ENCODE data around the gene GPD1. TPM values are rescaled to one million over a fixed set of nuclear protein-coding genes. Genes with fewer than 3 reads are reported as not detected.

The GPD1 gene
- total RNA-seq, 1 donor from 2014 or later, result 9.0 TPM

- TF ChIP-seq CTCF (IDR thresholded peaks at IDR 0.05; ENCODE audit: borderline replicate concordance), result no peak
- intact Hi-C loops (cut with micrococcal nuclease), result no loop called here
- Histone ChIP-seq H3K9me3 (replicated peaks) (no peaks in the 10 kb centered on the region), H3K36me3 (peaks cover 55% of the 10 kb centered on the region), H3K4me3 (no peak overlapping the region), H3K4me1 (peaks cover 62% of the 10 kb centered on the region), H3K27ac (replicated peaks) (no peak overlapping the region), H3K27me3 (ENCODE audit: low read depth) (no peaks in the 10 kb centered on the region)
- no peak for DNase-seq
Observed at GRCh38 chr12:50121641-50122040, 17.8 kb downstream of the GPD1 start.

- TF ChIP-seq CTCF (IDR thresholded peaks at IDR 0.05; ENCODE audit: borderline replicate concordance), result no peak
- DNase-seq, result no peak
- Histone ChIP-seq H3K27ac (replicated peaks) (no peak overlapping the region), H3K4me1 (peaks cover 60% of the 10 kb centered on the region), H3K36me3 (peaks cover 66% of the 10 kb centered on the region), H3K27me3 (ENCODE audit: low read depth) (no peaks in the 10 kb centered on the region), H3K9me3 (replicated peaks) (no peaks in the 10 kb centered on the region), H3K4me3 (no peak overlapping the region)
- intact Hi-C loops (cut with micrococcal nuclease), result no loop called here
Observed at GRCh38 chr12:50123203-50123602, 19.4 kb downstream of the GPD1 start.

GRCh38 chr12:50127546-50127945, 23.7 kb downstream of the GPD1 start:
- H3K4me3 ChIP-seq, result no peak overlapping the region
- intact Hi-C loops (cut with micrococcal nuclease), result no loop called here
- peaks cover 67% of the 10 kb centered on the region for H3K4me1 ChIP-seq
- H3K36me3 ChIP-seq, result peaks cover 64% of the 10 kb centered on the region
- H3K9me3 ChIP-seq (replicated peaks), result no peaks in the 10 kb centered on the region
- TF ChIP-seq CTCF (IDR thresholded peaks at IDR 0.05; ENCODE audit: borderline replicate concordance), result no peak
- H3K27me3 ChIP-seq (ENCODE audit: low read depth), result no peaks in the 10 kb centered on the region
- no peak for DNase-seq
- peak overlapping the region; percentile 16 for H3K27ac ChIP-seq (replicated peaks)

- no peak overlapping the region for H3K27ac ChIP-seq (replicated peaks)
- no peak for DNase-seq
- H3K4me3 ChIP-seq, result no peak overlapping the region
- peaks cover 66% of the 10 kb centered on the region for H3K4me1 ChIP-seq
- H3K36me3 ChIP-seq, result peaks cover 67% of the 10 kb centered on the region
- no peaks in the 10 kb centered on the region for H3K27me3 ChIP-seq (ENCODE audit: low read depth)
- intact Hi-C loops (cut with micrococcal nuclease), result no loop called here
- TF ChIP-seq CTCF (IDR thresholded peaks at IDR 0.05; ENCODE audit: borderline replicate concordance), result no peak
- H3K9me3 ChIP-seq (replicated peaks), result no peaks in the 10 kb centered on the region
Observed at GRCh38 chr12:50129290-50129689, 25.5 kb downstream of the GPD1 start.

- Histone ChIP-seq H3K27me3 (ENCODE audit: low read depth) (no peaks in the 10 kb centered on the region), H3K27ac (replicated peaks) (no peak overlapping the region), H3K4me3 (no peak overlapping the region), H3K9me3 (replicated peaks) (no peaks in the 10 kb centered on the region), H3K4me1 (peaks cover 47% of the 10 kb centered on the region), H3K36me3 (peaks cover 66% of the 10 kb centered on the region)
- TF ChIP-seq CTCF (IDR thresholded peaks at IDR 0.05; ENCODE audit: borderline replicate concordance), result peak; percentile 50
- intact Hi-C loops (cut with micrococcal nuclease), result no loop called here
- DNase-seq, result no peak
Observed at GRCh38 chr12:50132505-50133135, 28.8 kb downstream of the GPD1 start.
